ENCODE results near the gene MCM6.

- peak in 1 of 2 experiments; percentile 26; a peak in 3 of 4 replicates for TF ChIP-seq CTCF (conservative IDR thresholded peaks at IDR 0.05; ENCODE audit: low read depth in 2 of 2)
- TF ChIP-seq REST (IDR thresholded peaks at IDR 0.05; ENCODE audit: unreplicated experiment), result no peak
- TF ChIP-seq EZH2phosphoT487 (IDR thresholded peaks at IDR 0.05; ENCODE audit: unreplicated experiment), result no peak
- TF ChIP-seq EZH2 (IDR thresholded peaks at IDR 0.05; ENCODE audit: low read depth, unreplicated experiment), result no peak
- TF ChIP-seq POLR2AphosphoS5 (IDR thresholded peaks at IDR 0.05; ENCODE audit: low read depth), result no peak
- no peak for TF ChIP-seq ZNF462 (CRISPR knock-in tag; IDR thresholded peaks at IDR 0.05)
- TF ChIP-seq ETS1 (IDR thresholded peaks at IDR 0.05), result no peak
- no peak for TF ChIP-seq CREB1 (CRISPR knock-in tag; IDR thresholded peaks at IDR 0.05; ENCODE audit: low read depth)
- TF ChIP-seq NANOG (IDR thresholded peaks at IDR 0.05; ENCODE audit: borderline replicate concordance), result no peak
- TF ChIP-seq ZNF114 (CRISPR knock-in tag; IDR thresholded peaks at IDR 0.05), result no peak
- TF ChIP-seq JUNB (IDR thresholded peaks at IDR 0.05; ENCODE audit: unreplicated experiment), result no peak
These were observed 77.5 kb downstream of the MCM6 start for GRCh38 chr2:135798762-135799161.
